HepG2 (cell line): ENCODE measurements around the gene CS. TPM values are rescaled to one million over a fixed set of nuclear protein-coding genes. Genes with fewer than 3 reads are reported as not detected.

Experiments
- ATAC-seq: fragments of 200-7000 bp; cut with Tn5 transposase; 3 replicates; pipeline ENCODE4 v1.9.1; 2020; ENCODE audit warnings: mild to moderate bottlenecking, moderate library complexity
- Bru-seq: library from RNA; stranded (reverse); fragments of 400-500 nt; gene quantifications from one replicate; lab custom pipeline; 2021; lab: Mats Ljungman, UMichigan
- BruChase-seq, 2 experiments: library from RNA; stranded (reverse); fragments of 400-500 nt; gene quantifications; one replicate each; lab custom pipeline; 2021; lab: Mats Ljungman, UMichigan
- BruUV-seq: library from RNA; stranded (reverse); fragments of 400-500 nt; replicated peaks from 2 replicates; lab custom pipeline; 2021; lab: Mats Ljungman, UMichigan
- CTCF ChIA-PET: fragments of 300-600 bp; formaldehyde crosslinking; extraction: SDS; loops from one replicate; lab custom pipeline; 2021; ENCODE audit warnings: low total read pairs, inconsistent platforms, low intra/inter-chr PET ratio; lab: Yijun Ruan, JAX
- POLR2A ChIA-PET: fragments of 350-600 bp; sonication (Branson Sonifier 250); formaldehyde crosslinking; loops from one replicate; lab custom pipeline; 2020; ENCODE audit warnings: antibody characterized with exemption, inconsistent platforms; lab: Yijun Ruan, JAX
- DNase-seq: peaks from one replicate; pipeline ENCODE4 v3.0.0-alpha.2; 2015; ENCODE audit warnings: low spot score
- FAIRE-seq: peaks from 3 replicates; lab custom pipeline; 2011; peaks lifted over from hg19 to GRCh38; lab: Jason Lieb, UNC
- H2AFZ ChIP-seq: one replicate; pipeline ENCODE4 v1.6.1; 2011; ENCODE audit warnings: low read length, inconsistent platforms
- H3K27ac ChIP-seq: fragments of 300-600 bp; 3 replicates; pipeline ENCODE4 v1.8.0; 2011; ENCODE audit warnings: mixed run types, mild to moderate bottlenecking, mixed read lengths, low read length, inconsistent platforms; ENCODE audit not compliant: insufficient read depth; ENCODE audit errors: extremely low read length
- H3K27me3 ChIP-seq, 2 experiments: fragments of 200-600 bp in 1 of 2; 2 replicates in 1 of 2; 3 replicates in 1 of 2; pipeline versions ENCODE4 v1.6.0 to v1.8.0; 2011; ENCODE audit warnings: low read length in 2 of 2, mild to moderate bottlenecking in 2 of 2, moderate library complexity in 2 of 2, inconsistent platforms in 1 of 2; ENCODE audit not compliant: insufficient read depth in 2 of 2, control insufficient read depth in 1 of 2
- H3K36me3 ChIP-seq, 2 experiments: fragments of 200-600 bp in 1 of 2; replicated peaks in 1 of 2; 2 replicates in 1 of 2; 3 replicates in 1 of 2; pipeline versions ENCODE4 v1.5.1 to v1.8.0; 2011; ENCODE audit warnings: low read length in 2 of 2, inconsistent platforms in 1 of 2; ENCODE audit not compliant: insufficient read depth in 2 of 2, control insufficient read depth in 1 of 2
- H3K4me1 ChIP-seq: 2 replicates; pipeline ENCODE4 v1.5.1; 2012; ENCODE audit warnings: low read length, inconsistent platforms; ENCODE audit not compliant: insufficient read depth
- H3K4me2 ChIP-seq: 2 replicates; pipeline ENCODE4 v1.6.0; 2011; ENCODE audit warnings: low read depth, low read length, inconsistent platforms
- H3K4me3 ChIP-seq, 3 experiments: fragments of 200-600 bp in 1 of 3; sonication (generic), shearing (Covaris generic) in 1 of 3; replicated peaks in 1 of 3; 2 replicates each; pipeline ENCODE4 v1.5.1; 2011 to 2016; ENCODE audit warnings: low read length in 3 of 3, inconsistent platforms in 2 of 3, low read depth in 2 of 3, mild to moderate bottlenecking in 2 of 3, control low read depth in 1 of 3, mixed read lengths in 1 of 3; ENCODE audit not compliant: insufficient read depth in 1 of 3
- H3K79me2 ChIP-seq: one replicate; pipeline ENCODE4 v1.6.1; 2011; ENCODE audit warnings: low read length, inconsistent platforms; ENCODE audit not compliant: insufficient read depth
- H3K9ac ChIP-seq: 2 replicates; pipeline ENCODE4 v1.6.0; 2011; ENCODE audit warnings: mild to moderate bottlenecking, low read depth, low read length, inconsistent platforms; ENCODE audit not compliant: insufficient read depth
- H3K9me3 ChIP-seq: 2 replicates; pipeline ENCODE4 v1.5.1; 2012; ENCODE audit warnings: mild to moderate bottlenecking, low read length
- H4K20me1 ChIP-seq: 2 replicates; pipeline ENCODE4 v1.6.0; 2011; ENCODE audit warnings: inconsistent platforms, mild to moderate bottlenecking, low read length, moderate library complexity; ENCODE audit not compliant: insufficient read depth
- ARHGAP35 ChIP-seq: sonication (generic); formaldehyde crosslinking; IDR thresholded peaks from 2 replicates; pipeline ENCODE4 v1.9.0; 2022; ENCODE audit warnings: mild to moderate bottlenecking, inconsistent platforms, moderate library complexity, missing genetic modification reagents, borderline replicate concordance
- GFI1 ChIP-seq: sonication (generic); formaldehyde crosslinking; IDR thresholded peaks from 2 replicates; pipeline ENCODE4 v1.5.0; 2020; ENCODE audit warnings: missing genetic modification reagents, mild to moderate bottlenecking, borderline replicate concordance
- NR3C1 ChIP-seq: sonication (generic); formaldehyde crosslinking; IDR thresholded peaks from 2 replicates; pipeline ENCODE4 v1.4.0; 2020; ENCODE audit warnings: missing genetic modification reagents
- POLR2G ChIP-seq: fragments of 200-400 bp; formaldehyde crosslinking; IDR thresholded peaks from 2 replicates; pipeline ENCODE4 v1.6.1; 2018; ENCODE audit warnings: mild to moderate bottlenecking, low read depth, low read length, moderate library complexity
- THRA ChIP-seq: sonication (generic); formaldehyde crosslinking; IDR thresholded peaks from 2 replicates; pipeline ENCODE4 v1.4.0; 2020; ENCODE audit warnings: missing genetic modification reagents, borderline replicate concordance
- ZBTB49 ChIP-seq: sonication (generic); formaldehyde crosslinking; IDR thresholded peaks from 2 replicates; pipeline ENCODE4 v1.4.0; 2020; ENCODE audit warnings: missing genetic modification reagents, borderline replicate concordance
- ZMYM2 ChIP-seq: sonication (generic); formaldehyde crosslinking; IDR thresholded peaks from 2 replicates; pipeline ENCODE4 v1.8.0; 2022; ENCODE audit warnings: mild to moderate bottlenecking, missing genetic modification reagents
- ZNF34 ChIP-seq: sonication (generic); formaldehyde crosslinking; IDR thresholded peaks from 2 replicates; pipeline ENCODE4 v1.4.0; 2020; ENCODE audit warnings: mild to moderate bottlenecking, missing genetic modification reagents, borderline replicate concordance
- ZNF552 ChIP-seq: sonication (generic); formaldehyde crosslinking; IDR thresholded peaks from 2 replicates; pipeline ENCODE4 v1.9.0; 2022; ENCODE audit warnings: missing genetic modification reagents, mild to moderate bottlenecking, borderline replicate concordance
- ZNF776 ChIP-seq: sonication (generic); formaldehyde crosslinking; IDR thresholded peaks from 2 replicates; pipeline ENCODE4 v1.4.0; 2020; ENCODE audit warnings: mild to moderate bottlenecking, missing genetic modification reagents
- ZSCAN22 ChIP-seq: sonication (generic); formaldehyde crosslinking; IDR thresholded peaks from 2 replicates; pipeline ENCODE4 v1.4.0; 2020; ENCODE audit warnings: mild to moderate bottlenecking, missing genetic modification reagents
- ZSCAN29 ChIP-seq: sonication (generic); formaldehyde crosslinking; conservative IDR thresholded peaks from 2 replicates; pipeline ENCODE4 v1.4.0; 2020; ENCODE audit warnings: mild to moderate bottlenecking, missing genetic modification reagents
- WGBS: methylation state at CpG from one replicate; pipeline ENCODE4 v1.1.6; 2017; ENCODE audit warnings: low lambda C conversion rate; 5-methylcytosine and 5-hydroxymethylcytosine counted together
- in situ Hi-C: cut with HindIII; loops from 2 replicates; pipeline ENCODE4 v1.10.0; 2017; ENCODE audit warnings: low pct_unique_long_range_greater_than_20kb; ENCODE audit not compliant: extremely low pct_ligation_motif_present
- intact Hi-C: fragments of 100-400 bp; cut with micrococcal nuclease; formaldehyde crosslinking; loops from one replicate; pipeline ENCODE4 v1.10.0; 2022; ENCODE audit not compliant: unreplicated experiment
- long read RNA-seq, 2 experiments: library from RNA in 1 of 2; library from polyadenylated mRNA in 1 of 2; stranded (forward) in 1 of 2; unstranded in 1 of 2; transcript quantifications; one replicate each; pipeline ENCODE4 v2.0.0, GENCODE V29; 2019 to 2022
- polyA minus RNA-seq, 3 experiments: library from RNA; depleted of rRNA, polyadenylated mRNA; stranded (reverse); fragments of >200 nt; gene quantifications; 2 replicates each; pipeline ENCODE4 v1.2.3, GENCODE V29; 2011; ENCODE audit warnings: low replicate concordance in 1 of 3
- polyA plus RNA-seq, 8 experiments: library from polyadenylated mRNA; depleted of rRNA in 3 of 8; stranded (reverse) in 7 of 8; unstranded in 1 of 8; fragments of >200 nt; fragmentation: Illumina TruSeq in 4 of 8; extraction: Trizol in 4 of 8; gene quantifications; 2 replicates each; pipeline versions ENCODE4 v1.2.1 to v1.2.3, GENCODE V29; 2011 to 2016; ENCODE audit warnings: low read depth in 4 of 8, missing spikeins in 1 of 8, mixed read lengths in 1 of 8; ENCODE audit not compliant: insufficient read depth in 1 of 8
- total RNA-seq, 5 experiments: library from RNA; depleted of rRNA; stranded (reverse); fragments of >200 nt; fragmentation: Illumina TruSeq; extraction: Trizol; gene quantifications; 2 replicates each; pipeline ENCODE4 v1.2.3, GENCODE V29; 2016; ENCODE audit warnings: low read depth in 1 of 5

The CS gene
- total RNA-seq (2016; rRNA removed; fragmentation: Illumina TruSeq; extraction: Trizol) (175 and 243 TPM in 2 replicates), polyA plus RNA-seq (2011; rRNA removed) (173 and 177 TPM in 2 replicates), polyA minus RNA-seq (2011; rRNA and poly(A)+ RNA removed; ENCODE audit: low replicate concordance) (196 and 204 TPM in 2 replicates), Bru-seq, nascent RNA (percentile 90 among the genes with signal in this experiment), BruChase-seq, experiment 1, labeled RNA remaining after a 6-hour chase (percentile 98 among the genes with signal in this experiment), BruChase-seq, experiment 2, labeled RNA remaining after a 2-hour chase (percentile 97 among the genes with signal in this experiment)
- 84.6 and 90.4 TPM in 2 replicates for total RNA-seq (2016; cell fraction: cytosol; rRNA removed; fragmentation: Illumina TruSeq; extraction: Trizol; ENCODE audit: low read depth)
- total RNA-seq (2016; cell fraction: insoluble cytoplasmic fraction; rRNA removed; fragmentation: Illumina TruSeq; extraction: Trizol) = 173 and 226 TPM in 2 replicates
- total RNA-seq (2016; cell fraction: membrane; rRNA removed; fragmentation: Illumina TruSeq; extraction: Trizol) = 154 and 164 TPM in 2 replicates
- total RNA-seq (2016; cell fraction: nucleus; rRNA removed; fragmentation: Illumina TruSeq; extraction: Trizol) = 167 and 188 TPM in 2 replicates
- polyA plus RNA-seq (2011; cell fraction: cytosol; rRNA removed) = 103 and 144 TPM in 2 replicates
- polyA plus RNA-seq (2011; cell fraction: nucleus; rRNA removed) = 269 and 358 TPM in 2 replicates
- 154 and 155 TPM in 2 replicates for polyA plus RNA-seq (2012)
- polyA plus RNA-seq (2016; cell fraction: cytosol; fragmentation: Illumina TruSeq; extraction: Trizol; ENCODE audit: low read depth) = 54.5 and 60.2 TPM in 2 replicates
- 276 and 332 TPM in 2 replicates for polyA plus RNA-seq (2016; cell fraction: insoluble cytoplasmic fraction; fragmentation: Illumina TruSeq; extraction: Trizol; ENCODE audit: low read depth)
- 169 and 187 TPM in 2 replicates for polyA plus RNA-seq (2016; cell fraction: membrane; fragmentation: Illumina TruSeq; extraction: Trizol; ENCODE audit: low read depth)
- polyA plus RNA-seq (2016; cell fraction: nucleus; fragmentation: Illumina TruSeq; extraction: Trizol; ENCODE audit: insufficient read depth, low read depth) = 390 and 405 TPM in 2 replicates
- polyA minus RNA-seq (2011; cell fraction: cytosol; rRNA and poly(A)+ RNA removed) = 208 and 227 TPM in 2 replicates
- polyA minus RNA-seq (2011; cell fraction: nucleus; rRNA and poly(A)+ RNA removed) = 128 and 180 TPM in 2 replicates
- long read RNA-seq, experiment 1, transcript CS-201 (11 exons, 2,975 nt) = major isoform, 189 of 245 reads
- long read RNA-seq, experiment 1, partial matches to known transcripts = 21 of 245 reads
- long read RNA-seq, experiment 1, other reads (novel, unspliced or antisense) = 32 of 245 reads
- long read RNA-seq, experiment 2, transcript CS-212 (12 exons, 3,057 nt) = minor isoform, 7 of 572 reads
- long read RNA-seq, experiment 2, transcript CS-201 (11 exons, 2,975 nt) = major isoform, 240 of 572 reads
- long read RNA-seq, experiment 2, partial matches to known transcripts = 51 of 572 reads
- long read RNA-seq, experiment 2, other reads (novel, unspliced or antisense) = 274 of 572 reads

- Histone ChIP-seq H3K27me3 (no peaks in the 10 kb centered on the region; a peak in 1 of 5 replicates), H3K9ac (peak within 1 kb of the TSS; percentile 86), H3K36me3 (peaks cover 3 to 15% of the 10 kb centered on the region in 2 experiments; a peak in 3 of 5 replicates), H3K4me3 (peak within 1 kb of the TSS; percentile 76 to 97 (median 94)), H3K27ac (peak within 1 kb of the TSS; percentile 96), H3K4me1 (peaks cover 65% of the 10 kb centered on the region), H2AFZ (peak within 1 kb of the TSS; percentile 64), H3K4me2 (peak within 1 kb of the TSS; percentile 98), H3K79me2 (peaks cover 41% of the 10 kb centered on the region), H3K9me3 (no peaks in the 10 kb centered on the region), H4K20me1 (no peaks in the 10 kb centered on the region; the same call in 1 of the 2 replicates)
- FAIRE-seq (peak; percentile 48), ATAC-seq (peak; percentile 87), DNase-seq (peak; percentile 96)
- in situ Hi-C loops = no loop called here
- intact Hi-C loops = loop anchor here (2.0 kb wide), 2 partner anchors 17 to 181 kb away; partner anchors contain the start of gene ZC3H10
- no TSS peak for BruUV-seq
- CTCF ChIA-PET = no interaction called here
- WGBS = 0% methylated on average over 11 of the region's 63 CpGs
- POLR2A ChIA-PET = interaction anchor here (0.6 to 2.8 kb wide), 13 partner anchors 11 to 337 kb away, joined by 3 to 16 read pairs (median 4); partner anchors contain the start of genes ANKRD52, COQ10A, ESYT1 and PA2G4
- TF ChIP-seq NR3C1 (CRISPR knock-in tag) (no peak), ARHGAP35 (CRISPR knock-in tag) (peak; percentile 39; the same call in 1 of the 2 replicates), ZNF776 (CRISPR knock-in tag) (0 out of 2 replicates have a peak, but pooled peaks have one; percentile 38), ZNF552 (CRISPR knock-in tag) (peak; percentile 64; the same call in 1 of the 2 replicates), ZMYM2 (no peak), ZNF34 (CRISPR knock-in tag) (peak; percentile 56; the same call in 1 of the 2 replicates), GFI1 (CRISPR knock-in tag) (no peak; the same call in 1 of the 2 replicates), ZSCAN29 (CRISPR knock-in tag) (peak; percentile 60; the same call in 1 of the 2 replicates), ZBTB49 (no peak), ZSCAN22 (CRISPR knock-in tag) (peak; percentile 65; the same call in 1 of the 2 replicates), THRA (peak; percentile 44; the same call in 1 of the 2 replicates), POLR2G (peak; percentile 87)
Measured at GRCh38 chr12:56299853-56300643, at the start of gene CS. TSS of gene CS (minus strand) at chr12:56300330. CDS start at chr12:56300201, 129 bp downstream.
